GM18519 (cell line): Measurements from ENCODE around the gene FREM2.

Experiments
- ATAC-seq: cut with Tn5 transposase; IDR thresholded peaks from one replicate; pipeline ENCODE4 v1.9.1; 2021; ENCODE audit warnings: mild to moderate bottlenecking, moderate library complexity; ENCODE audit not compliant: unreplicated experiment, low FRiP score

Gene FREM2

DNA sequence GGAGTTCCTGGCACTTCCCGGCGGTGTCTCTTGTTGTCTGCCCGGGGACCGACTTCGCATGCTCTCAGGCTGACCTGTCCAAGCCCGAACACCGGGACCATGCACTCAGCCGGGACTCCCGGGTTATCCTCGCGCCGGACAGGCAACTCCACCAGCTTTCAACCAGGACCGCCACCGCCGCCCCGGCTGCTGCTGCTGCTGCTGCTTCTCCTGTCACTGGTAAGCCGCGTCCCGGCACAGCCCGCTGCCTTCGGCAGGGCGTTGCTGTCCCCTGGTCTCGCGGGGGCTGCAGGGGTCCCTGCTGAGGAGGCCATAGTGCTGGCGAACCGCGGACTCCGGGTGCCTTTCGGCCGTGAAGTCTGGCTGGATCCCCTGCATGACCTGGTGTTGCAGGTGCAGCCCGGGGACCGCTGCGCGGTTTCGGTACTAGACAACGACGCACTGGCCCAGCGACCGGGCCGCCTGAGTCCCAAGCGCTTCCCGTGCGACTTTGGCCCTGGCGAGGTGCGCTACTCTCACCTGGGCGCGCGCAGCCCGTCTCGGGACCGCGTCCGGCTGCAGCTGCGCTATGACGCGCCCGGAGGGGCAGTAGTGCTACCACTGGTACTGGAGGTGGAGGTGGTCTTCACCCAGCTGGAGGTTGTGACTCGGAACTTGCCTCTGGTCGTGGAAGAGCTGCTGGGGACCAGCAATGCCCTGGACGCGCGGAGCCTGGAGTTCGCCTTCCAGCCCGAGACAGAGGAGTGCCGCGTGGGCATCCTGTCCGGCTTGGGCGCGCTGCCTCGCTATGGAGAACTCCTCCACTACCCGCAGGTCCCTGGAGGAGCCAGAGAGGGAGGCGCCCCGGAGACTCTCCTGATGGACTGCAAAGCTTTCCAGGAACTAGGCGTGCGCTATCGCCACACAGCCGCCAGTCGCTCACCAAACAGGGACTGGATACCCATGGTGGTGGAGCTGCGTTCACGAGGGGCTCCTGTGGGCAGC, 661 bp downstream of the FREM2 start:
- ATAC-seq, result no peak

- ATAC-seq, result no peak
These were observed 1.8 kb downstream of the FREM2 start for GRCh38 chr13:38688674-38689073.

DNA sequence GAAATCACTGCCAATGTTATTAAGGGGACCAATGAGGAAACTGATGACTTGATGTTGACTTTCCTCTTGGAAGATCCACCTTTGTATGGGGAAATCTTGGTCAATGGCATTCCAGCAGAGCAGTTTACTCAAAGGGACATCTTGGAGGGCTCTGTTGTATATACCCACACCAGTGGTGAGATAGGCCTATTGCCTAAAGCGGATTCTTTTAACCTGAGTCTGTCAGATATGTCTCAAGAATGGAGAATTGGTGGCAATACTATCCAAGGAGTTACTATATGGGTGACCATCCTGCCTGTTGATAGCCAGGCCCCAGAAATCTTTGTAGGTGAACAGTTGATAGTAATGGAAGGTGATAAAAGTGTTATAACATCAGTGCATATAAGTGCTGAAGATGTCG, 3.4 kb downstream of the FREM2 start:
- ATAC-seq, result no peak

GRCh38 chr13:38693168-38693567, 6.3 kb downstream of the FREM2 start:
- no peak for ATAC-seq

GRCh38 chr13:38693641-38694040, 6.8 kb downstream of the FREM2 start:
- no peak for ATAC-seq

DNA sequence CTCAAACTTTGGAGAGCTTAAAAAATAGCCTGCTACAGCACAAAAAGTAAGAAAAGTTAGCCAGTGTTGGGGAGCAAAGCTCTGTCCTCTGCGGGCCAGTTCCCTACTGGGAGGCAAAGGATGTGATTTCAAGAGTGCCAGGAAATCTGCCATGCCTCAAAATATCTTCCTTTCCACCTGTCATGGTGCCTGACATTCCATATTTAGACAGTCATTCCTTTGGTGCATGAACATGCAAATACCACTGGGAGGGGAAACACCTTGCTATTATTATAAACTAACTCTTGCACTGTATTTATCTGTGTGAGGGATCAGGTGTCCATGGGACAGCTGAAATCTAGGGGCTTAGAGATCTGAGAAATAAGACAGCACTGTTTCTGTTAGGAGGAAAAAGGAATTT, 10.3 kb downstream of the FREM2 start:
- ATAC-seq, result no peak

DNA sequence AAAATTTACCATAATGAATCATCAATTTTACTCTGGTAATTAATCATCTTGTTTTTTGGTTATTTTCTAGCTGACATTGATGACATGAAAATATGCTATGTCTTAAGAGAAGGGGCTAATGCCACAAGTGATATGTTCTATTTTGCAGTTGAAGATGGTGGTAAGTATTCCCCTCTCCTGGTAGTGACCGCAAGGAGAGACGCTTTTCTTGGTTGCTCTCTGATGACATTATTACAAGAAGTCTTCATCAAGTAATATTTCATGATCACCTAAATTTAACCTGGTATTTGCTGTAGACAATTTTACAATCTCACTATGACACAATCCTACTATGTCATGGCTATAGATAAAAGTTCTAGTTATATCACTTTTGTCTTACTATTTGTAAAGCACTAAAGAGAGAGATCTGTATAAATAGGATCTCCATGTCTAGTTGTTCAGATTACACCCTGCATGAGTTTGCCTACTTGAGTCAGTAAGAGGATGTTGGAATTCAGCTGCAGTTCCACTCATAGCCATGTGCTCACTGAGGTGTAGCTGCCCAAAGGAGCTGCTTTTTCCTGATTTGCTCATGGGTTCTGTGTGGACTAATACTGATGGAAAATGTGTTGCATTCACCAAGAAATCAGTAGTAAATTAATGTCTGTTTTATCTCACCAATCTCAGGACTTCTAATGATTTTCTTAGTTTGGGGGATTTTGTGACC, 10.9 kb downstream of the FREM2 start:
- no peak for ATAC-seq

DNA sequence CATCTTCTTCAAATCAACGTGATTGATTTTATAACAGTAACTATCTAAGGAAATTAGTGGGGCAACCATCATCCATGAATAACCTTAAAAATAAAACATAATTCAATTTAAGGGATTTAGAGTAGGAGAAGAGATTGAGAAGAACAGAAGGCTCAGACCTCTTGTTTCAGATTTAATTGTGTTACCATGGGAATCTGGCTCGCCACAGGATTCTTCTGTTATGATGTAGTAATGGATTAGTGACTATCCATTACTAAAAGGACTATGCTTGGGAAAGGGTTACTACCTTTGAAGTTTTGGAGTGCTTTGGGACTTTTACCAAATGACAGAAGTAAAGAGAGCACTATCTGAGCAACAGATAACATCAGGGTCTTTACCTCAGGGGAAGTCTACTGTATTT, 13.2 kb downstream of the FREM2 start:
- ATAC-seq, result no peak

DNA sequence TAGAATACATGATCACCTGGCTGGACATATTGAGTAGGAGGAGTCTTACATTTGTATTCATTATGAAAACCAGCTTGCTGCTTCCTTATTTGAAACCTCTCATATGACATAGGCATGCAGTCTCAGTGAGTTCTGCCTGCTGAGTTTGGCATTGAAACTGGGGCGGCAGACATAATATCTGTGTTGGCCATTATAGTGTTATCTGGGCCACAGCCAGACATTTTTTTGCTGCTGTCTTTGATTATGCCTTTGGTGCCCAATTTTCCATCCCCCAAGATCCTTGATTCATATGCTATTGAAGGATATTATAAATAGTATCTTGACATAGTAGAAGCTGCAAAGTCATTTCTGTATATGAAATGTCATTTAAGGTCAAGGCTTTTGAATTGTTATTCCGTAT, 15.8 kb downstream of the FREM2 start:
- ATAC-seq, result no peak

GRCh38 chr13:38703255-38703654, 16.4 kb downstream of the FREM2 start:
- ATAC-seq, result no peak

- no peak for ATAC-seq
These were observed 18.5 kb downstream of the FREM2 start for GRCh38 chr13:38705365-38705764.

- ATAC-seq, result no peak
These were observed 20.6 kb downstream of the FREM2 start for GRCh38 chr13:38707460-38707859.

DNA sequence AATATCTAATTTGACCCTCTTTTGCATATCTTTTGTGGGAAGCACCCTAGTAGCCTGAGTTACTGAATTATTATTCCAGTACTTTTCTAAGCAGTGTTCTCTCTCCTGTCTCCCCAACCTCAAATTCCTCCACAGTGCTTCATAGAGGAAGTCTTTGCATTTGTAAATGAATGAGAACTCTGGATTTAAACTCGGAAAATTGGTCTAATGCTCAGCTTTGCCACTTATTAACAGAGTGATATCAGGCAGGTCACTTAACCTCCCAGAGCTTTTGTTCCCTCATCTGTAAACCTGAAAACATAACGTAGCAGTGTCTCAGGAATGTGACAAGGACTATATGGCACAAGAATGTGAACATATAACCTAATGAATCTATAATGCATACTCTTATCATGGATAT, 26.2 kb downstream of the FREM2 start:
- ATAC-seq, result no peak

- no peak for ATAC-seq
These were observed 31.5 kb downstream of the FREM2 start for GRCh38 chr13:38718374-38718773.

GRCh38 chr13:38730332-38730731, 43.5 kb downstream of the FREM2 start:
- no peak for ATAC-seq

DNA sequence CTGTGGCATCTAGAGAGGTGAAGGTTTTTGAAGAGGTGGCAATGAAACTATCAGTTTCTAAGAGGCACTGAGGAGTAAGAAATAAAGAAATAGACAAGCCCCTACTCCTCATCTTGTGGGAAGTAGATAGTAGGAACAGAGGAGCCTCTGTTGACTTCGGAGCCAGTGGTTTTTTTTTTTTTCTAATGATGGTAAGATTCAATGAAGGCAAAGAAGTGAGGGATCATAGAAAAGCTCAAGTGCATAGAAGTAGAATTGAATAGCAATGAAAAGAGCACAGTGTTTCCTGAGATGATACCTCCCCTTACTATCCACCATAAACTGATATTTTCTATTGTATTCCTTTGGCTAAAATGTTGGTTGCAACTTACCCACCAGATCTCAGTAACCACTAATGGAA, 46.3 kb downstream of the FREM2 start:
- no peak for ATAC-seq

DNA sequence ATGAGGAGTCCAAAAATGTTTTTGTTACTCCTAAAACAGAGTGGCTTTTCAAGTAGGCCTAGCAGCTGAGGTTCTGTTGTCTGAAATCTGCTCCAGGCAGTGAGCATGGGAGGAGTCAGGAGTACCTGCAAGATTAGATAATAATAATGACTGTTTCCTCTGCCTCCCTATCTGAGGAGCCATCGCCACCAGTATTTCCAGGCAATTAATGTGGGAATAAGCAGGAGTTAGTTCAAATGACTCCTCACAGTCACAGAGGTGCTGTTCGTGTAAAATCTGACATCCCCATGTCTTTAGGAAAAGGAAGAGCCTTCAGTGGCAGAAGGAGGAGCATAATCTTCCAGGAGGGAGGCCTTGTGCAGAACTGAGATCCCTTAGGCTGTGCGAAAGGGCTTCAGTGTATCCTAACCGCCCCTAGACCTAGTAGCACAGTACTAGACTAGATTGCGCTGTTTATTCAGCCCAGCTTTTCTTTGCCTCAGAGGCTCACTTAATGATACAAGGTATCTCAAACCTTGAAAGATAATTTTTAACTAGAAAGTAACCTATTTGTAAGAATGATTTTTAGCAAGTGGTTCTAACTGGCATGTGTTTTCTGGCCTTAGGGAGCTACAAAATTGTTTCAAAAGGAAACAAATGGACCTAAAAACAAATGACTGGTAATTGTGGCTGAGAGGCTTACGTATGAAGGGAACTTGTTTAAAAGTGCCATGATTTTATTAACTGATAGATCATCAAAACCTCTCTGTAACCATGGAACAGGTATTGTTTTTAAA, 49.0 kb downstream of the FREM2 start:
- ATAC-seq, result no peak

DNA sequence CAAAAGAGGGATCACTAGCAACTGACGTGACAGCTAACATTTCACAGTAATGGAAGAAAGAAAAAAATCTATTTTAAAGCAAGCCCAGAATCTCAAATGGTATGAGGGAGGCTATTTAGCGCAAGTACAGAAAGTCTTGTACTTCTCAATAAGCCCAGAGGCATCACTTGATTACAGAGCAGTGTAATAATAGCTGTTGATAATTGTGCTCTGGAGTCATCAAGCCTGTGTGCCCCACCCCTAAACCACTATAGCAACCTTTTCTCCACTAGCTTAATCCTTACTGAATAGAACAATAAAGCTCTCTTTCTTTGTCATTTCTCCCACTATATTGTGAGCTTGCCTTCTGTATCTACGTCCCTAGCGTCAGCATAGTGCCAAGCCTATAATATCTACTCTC, 56.6 kb downstream of the FREM2 start:
- ATAC-seq, result no peak

GRCh38 chr13:38752686-38753085, 65.8 kb downstream of the FREM2 start:
- no peak for ATAC-seq

DNA sequence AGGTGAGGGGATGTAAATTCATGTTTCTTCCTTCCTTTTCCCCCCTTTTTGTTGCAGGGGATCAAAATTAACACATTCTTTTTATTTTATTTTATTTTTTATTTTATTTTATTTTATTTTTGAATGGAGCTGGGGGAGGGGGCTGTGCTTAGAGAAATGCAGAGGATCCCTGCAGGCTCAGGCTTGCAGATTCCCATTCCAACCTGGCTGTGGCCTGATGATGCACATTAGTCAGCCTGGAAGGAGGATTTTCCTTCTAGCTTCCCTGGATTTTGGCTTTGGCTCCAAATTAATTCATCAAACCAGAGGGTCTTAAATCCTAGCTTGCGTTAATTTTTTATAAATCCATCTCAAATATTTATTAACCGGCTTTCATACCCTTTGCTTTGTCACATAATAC, 67.0 kb downstream of the FREM2 start:
- ATAC-seq, result no peak

GRCh38 chr13:38755793-38756192, 68.9 kb downstream of the FREM2 start:
- ATAC-seq, result no peak
